ENCODE measurements around the gene SPC25. TPM values are rescaled to one million over a fixed set of nuclear protein-coding genes. Genes with fewer than 3 reads are reported as not detected.

The SPC25 gene
- total and polyA plus RNA-seq, 10 of the 15 experiments (the other 5 are each of a cell fraction or from before 2014, with no cell fraction given): 18.7 to 61.5 (median 32.0) TPM

GRCh38 chr2:168848225-168848624, 42.0 kb downstream of the SPC25 start (continued):
- TF ChIP-seq ZNF687 (IDR thresholded peaks at IDR 0.05) (no peak), STAT3 (IDR thresholded peaks at IDR 0.05; ENCODE audit: low read depth, low read length) (no peak), NFYB (IDR thresholded peaks at IDR 0.05; ENCODE audit: insufficient read depth, low read depth, low read length) (no peak), PBX3 (IDR thresholded peaks at IDR 0.05; ENCODE audit: insufficient replicate concordance, low read depth, low read length) (no peak), HDAC2 (IDR thresholded peaks at IDR 0.05) (no peak), ATF2 (IDR thresholded peaks at IDR 0.05; ENCODE audit: low read length) (no peak), CREM (IDR thresholded peaks at IDR 0.05; ENCODE audit: low read depth) (no peak)
